GM21423 (cell line): ENCODE results near the gene NEMP1.
"Not testable (repeated sequence)": the region's sequence is repeated elsewhere in the genome, so short reads cannot be mapped to it uniquely, and the experiment has no call there.

Experiments
- ATAC-seq: cut with Tn5 transposase; IDR thresholded peaks from one replicate; pipeline ENCODE4 v1.9.1; 2021; ENCODE audit warnings: mild to moderate bottlenecking, moderate library complexity; ENCODE audit not compliant: unreplicated experiment

NEMP1 gene

GRCh38 chr12:57057067-57057751 lies 21.4 kb downstream of the NEMP1 start:
- no peak for ATAC-seq

DNA sequence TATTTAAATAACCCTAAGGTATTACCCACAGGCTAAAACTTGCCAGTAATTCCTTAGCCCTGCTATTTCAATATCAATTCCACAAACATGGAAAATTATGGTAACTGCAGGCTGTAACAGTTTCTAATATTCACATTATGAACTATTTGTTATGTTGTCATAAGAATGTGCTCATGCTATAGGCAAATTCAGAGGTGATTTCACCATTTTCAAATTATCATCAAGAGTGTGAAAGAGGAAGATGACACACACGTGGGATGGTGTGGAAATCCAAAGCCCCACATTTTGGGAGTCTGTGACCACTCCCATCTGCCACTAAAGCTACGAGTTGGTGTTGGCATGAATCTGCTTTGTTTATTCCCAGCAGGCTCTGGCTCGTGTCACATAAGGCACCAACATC lies 22.8 kb downstream of the NEMP1 start:
- no peak for ATAC-seq

DNA sequence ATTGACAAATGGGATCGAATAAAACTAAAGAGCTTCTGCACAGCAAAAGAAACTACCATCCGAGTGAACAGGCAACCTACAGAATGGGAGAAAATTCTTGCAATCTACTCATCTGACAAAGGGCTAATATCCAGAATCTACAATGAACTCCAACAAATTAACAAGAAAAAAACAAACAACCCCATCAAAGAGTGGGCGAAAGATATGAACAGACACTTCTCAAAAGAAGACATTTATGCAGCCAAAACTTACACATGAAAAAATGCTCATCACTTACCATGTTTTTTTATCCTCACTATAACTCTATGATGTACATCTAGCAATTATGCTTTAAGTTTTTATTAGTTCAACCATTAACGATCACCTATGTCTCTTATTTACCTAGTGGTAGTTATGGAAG lies 24.7 kb downstream of the NEMP1 start:
- not testable (repeated sequence) for ATAC-seq

DNA sequence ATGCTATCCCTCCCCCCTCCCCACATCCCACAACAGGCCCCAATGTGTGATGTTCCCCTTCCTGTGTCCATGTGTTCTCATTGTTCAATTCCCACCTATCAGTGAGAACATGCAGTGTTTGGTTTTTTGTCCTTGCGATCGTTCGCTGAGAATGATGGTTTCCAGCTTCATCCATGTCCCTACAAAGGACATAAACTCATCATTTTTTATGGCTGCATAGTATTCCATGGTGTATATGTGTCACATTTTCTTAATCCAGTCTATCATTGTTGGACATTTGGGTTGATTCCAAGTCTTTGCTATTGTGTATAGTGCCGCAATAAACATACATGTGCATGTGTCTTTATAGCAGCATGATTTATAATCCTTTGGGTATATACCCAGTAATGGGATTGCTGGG lies 25.4 kb downstream of the NEMP1 start:
- ATAC-seq = not testable (repeated sequence)

GRCh38 chr12:57051011-57051410 lies 27.6 kb downstream of the NEMP1 start:
- ATAC-seq = no peak

DNA sequence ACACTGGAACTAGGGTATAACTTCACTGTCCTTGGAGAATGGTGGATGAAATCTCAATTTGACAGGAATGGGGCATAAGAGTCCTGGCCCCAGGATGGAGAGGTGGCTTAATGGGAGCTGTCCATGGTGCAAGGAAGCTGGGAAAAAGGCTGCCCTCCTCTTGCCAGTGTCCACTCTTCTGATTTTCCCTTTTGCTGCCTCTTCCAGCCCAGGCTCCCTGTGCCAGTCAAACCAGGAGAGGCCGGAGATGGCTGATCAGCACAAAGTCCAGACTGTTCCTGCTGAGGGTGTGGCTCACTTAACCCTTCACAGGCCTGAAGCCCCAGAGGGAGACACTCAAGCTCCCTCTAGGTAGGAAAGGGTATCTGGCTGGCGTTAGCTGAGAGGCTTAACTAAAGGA lies 28.7 kb downstream of the NEMP1 start, which contains the start of gene MYO1A:
Gene MYO1A, minus strand, starts transcription at position 240 of the 400 bp plus-strand sequence. CDS start 1,806 bp downstream, outside the sequence.
- no peak for ATAC-seq

DNA sequence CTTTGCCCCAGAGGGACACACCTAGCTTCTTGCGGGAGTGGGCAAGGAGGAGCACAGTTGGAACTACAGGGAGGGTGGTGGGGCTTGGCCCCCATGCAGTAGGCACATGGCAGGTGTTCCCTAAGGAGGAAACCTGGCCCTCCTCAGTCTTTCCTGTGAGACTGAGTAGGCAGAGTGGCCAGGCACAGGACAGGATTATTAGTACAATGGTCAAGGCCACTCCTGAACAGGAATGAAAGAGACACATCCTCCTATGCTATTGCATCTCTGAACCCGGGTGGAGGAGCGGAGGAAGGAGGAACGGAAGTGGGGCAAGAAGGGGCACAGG lies 29.5 kb downstream of the NEMP1 start:
- no peak for ATAC-seq

GRCh38 chr12:57048423-57049118 lies 30.0 kb downstream of the NEMP1 start:
- no peak for ATAC-seq

GRCh38 chr12:57047981-57048380 lies 30.6 kb downstream of the NEMP1 start:
- no peak for ATAC-seq

- ATAC-seq = no peak
Measured at GRCh38 chr12:57046947-57047890, 31.4 kb downstream of the NEMP1 start.

DNA sequence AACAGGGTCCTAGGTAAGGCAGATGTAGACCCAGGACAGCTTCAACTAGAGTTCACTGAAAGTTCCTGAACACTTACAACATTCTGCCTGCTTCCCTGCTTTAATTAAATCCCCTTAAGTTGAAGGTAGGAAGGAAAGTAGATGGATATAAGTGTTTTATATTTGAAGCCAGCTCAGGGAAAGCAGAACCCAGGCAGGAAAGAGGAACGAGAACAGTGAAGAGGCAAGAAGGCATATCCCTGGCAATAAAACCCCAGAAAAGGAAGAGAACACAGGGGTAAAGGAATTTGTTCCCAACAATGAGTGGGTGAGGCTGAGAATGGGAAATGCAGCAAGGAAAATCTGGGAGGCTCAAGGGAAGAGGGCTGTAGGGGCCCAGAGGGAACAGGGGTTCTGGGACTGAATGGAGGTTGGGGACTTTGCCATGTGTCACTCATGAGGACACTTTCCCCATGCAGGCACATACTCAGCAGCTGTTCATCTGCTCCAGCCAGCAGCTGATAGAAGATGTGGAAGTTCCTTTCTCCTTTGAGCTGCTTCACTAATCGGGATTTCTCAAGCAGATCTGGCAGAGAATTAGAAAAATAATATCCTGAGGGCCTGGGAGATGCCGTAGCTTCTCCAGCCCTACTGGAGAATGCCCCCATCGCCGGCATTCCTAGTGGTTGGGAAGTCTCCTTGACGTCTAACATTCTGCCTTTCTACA lies 32.4 kb downstream of the NEMP1 start:
- ATAC-seq = no peak

DNA sequence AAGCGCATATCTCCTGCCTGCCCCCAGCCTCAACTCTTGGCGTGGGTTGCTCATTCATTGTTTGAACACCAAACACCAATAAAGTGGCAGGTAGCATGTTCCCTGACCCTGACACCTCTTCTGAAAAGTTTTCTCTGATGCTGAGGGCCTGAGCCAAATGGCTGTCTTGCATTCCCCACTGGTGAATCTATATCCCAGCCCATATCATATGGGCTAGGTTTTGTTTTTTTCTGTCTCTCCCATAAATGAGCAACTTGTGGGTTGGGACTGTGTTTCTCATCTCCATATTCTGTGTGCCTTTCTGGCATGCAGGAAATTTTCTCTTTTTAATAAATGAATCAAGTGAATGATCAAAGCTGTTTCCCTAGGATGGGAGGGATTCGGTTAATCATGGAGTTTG lies 33.7 kb downstream of the NEMP1 start:
- no peak for ATAC-seq

DNA sequence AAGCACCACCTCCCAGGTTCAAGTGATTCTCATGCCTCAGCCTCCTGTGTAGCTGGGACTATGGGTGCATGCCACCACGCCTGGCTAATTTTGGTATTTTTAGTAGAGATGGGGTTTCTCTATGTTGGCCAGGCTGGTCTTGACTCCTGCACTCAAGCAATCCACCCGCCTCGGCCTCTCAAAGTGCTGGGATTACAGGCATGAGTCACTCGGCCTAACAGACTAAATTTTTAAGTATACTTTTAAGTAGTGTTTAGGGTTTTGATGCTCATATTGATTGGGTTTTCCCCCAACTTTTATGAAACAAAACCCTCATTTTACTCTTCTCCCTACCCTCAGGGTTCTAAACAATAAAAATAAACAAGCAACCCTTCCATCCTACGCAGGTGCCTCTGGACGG lies 34.1 kb downstream of the NEMP1 start:
- ATAC-seq = no peak

DNA sequence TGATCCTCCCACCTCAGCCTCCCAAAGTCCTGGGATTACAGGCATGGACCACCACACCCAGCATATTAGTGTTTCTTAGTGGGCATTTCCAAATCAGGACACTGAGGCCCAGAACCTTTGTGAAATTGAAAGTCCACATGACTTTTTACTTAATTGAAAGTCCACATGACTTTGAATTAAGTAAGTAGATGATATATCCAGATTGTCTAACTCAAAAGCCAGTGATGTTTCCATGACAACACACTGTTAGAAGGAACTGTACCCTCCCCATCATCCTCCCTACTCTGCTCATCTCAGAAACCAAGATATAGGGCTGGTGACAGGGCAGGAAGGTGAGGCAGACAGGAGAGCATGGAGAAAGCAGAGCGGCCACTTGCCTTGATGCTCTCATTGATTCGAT lies 35.9 kb downstream of the NEMP1 start:
- ATAC-seq = no peak

DNA sequence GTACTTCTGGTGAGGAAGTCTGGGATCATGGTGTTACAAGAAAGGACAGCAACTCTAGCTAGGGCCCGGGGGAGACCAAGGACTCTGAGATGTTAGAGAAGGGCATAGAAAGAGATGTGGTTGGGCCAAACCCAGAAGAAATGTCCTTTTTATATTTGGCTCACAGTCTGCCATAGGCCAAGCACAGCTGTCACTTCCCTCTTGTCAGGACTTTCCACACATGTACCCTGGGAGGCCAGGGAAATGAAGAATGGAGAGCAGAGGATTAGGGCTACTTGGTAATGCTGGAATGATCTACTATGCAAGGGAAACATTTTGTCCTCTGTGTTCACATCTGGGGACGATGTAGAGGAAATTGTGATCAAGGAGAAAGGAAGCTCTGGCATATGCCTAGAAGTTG lies 37.8 kb downstream of the NEMP1 start:
- no peak for ATAC-seq

GRCh38 chr12:57040211-57040610 lies 38.4 kb downstream of the NEMP1 start:
- no peak for ATAC-seq

GRCh38 chr12:57039016-57039798 lies 39.4 kb downstream of the NEMP1 start:
- ATAC-seq = no peak

- no peak for ATAC-seq
Measured at GRCh38 chr12:57037264-57037663, 41.3 kb downstream of the NEMP1 start.

DNA sequence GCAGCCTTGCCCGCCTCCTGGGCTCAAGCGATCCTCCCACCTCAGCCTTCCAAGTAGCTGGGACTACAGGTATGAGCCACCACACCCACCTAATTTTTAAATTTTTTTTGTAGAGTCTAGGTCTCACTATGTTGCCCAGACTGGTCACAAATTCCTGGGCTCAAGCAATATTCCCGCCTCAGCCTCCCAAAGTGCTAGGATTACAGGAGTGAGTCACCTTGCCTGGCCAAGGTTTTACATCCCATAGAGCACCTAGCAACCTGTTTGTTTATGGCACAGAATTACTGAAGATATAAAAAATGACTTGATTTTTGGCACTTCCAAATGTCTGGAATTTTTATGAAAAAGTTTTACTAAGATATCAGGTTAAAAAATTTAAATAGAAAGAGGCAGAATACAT lies 45.2 kb downstream of the NEMP1 start:
- ATAC-seq = no peak

GRCh38 chr12:57031789-57032188 lies 46.8 kb downstream of the NEMP1 start:
- no peak for ATAC-seq
